HPDE6-E6E7 (cell line): Measurements from ENCODE around the gene GPR162.
"Not testable (repeated sequence)": the region's sequence is repeated elsewhere in the genome, so short reads cannot be mapped to it uniquely, and the experiment has no call there.

ENCODE experiments used
- DNase-seq: peaks from one replicate; pipeline ENCODE4 v3.0.0; 2011; ENCODE audit warnings: missing footprints; ENCODE audit errors: extremely low spot score

Gene GPR162

DNA sequence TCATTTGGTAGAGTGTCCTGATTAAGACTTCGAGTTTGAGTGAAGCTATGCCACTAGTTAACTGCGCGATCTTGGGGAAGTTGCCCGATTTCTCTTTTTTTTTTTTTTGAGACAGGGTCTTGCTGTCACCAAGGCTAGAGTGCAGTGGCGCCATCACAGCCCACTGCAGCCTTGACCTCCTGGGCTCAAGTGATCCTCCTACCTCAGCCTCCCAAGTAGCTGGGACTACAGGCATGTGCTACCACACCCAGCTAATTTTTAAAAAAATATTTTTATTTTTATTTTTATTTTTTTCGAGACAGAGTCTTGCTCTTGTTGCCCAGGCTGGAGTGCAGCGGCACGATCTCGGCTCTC lies 52.4 kb downstream of the GPR162 start:
- not testable (repeated sequence) for DNase-seq
